H9 (cell line): ENCODE measurements around the gene TSGA10. TPM values are rescaled to one million over a fixed set of nuclear protein-coding genes. Genes with fewer than 3 reads are reported as not detected.

Experiments
- DNase-seq: peaks from one replicate; pipeline ENCODE4 v3.0.0-alpha.2; 2017
- H2AFZ ChIP-seq: one replicate; pipeline ENCODE4 v1.6.1; 2013; ENCODE audit warnings: mild to moderate bottlenecking, low read length, control low read depth, moderate library complexity
- H2AK5ac ChIP-seq: 2 replicates; pipeline ENCODE4 v1.6.1; 2013; ENCODE audit warnings: low read length, control low read depth, mixed read lengths; ENCODE audit not compliant: insufficient read length
- H2BK120ac ChIP-seq: one replicate; pipeline ENCODE4 v1.6.1; 2013; ENCODE audit warnings: low read depth, mild to moderate bottlenecking, low read length, control low read depth, inconsistent platforms; ENCODE audit not compliant: poor library complexity, severe bottlenecking
- H2BK12ac ChIP-seq: 2 replicates; pipeline ENCODE4 v1.6.1; 2013; ENCODE audit warnings: low read length, control low read depth, mixed read lengths, low read depth; ENCODE audit not compliant: insufficient read length
- H2BK15ac ChIP-seq: 2 replicates; pipeline ENCODE4 v1.6.1; 2013; ENCODE audit warnings: low read depth, low read length, control low read depth
- H2BK20ac ChIP-seq: one replicate; pipeline ENCODE4 v1.6.1; 2013; ENCODE audit warnings: low read depth, mild to moderate bottlenecking, low read length, control low read depth, inconsistent platforms; ENCODE audit not compliant: poor library complexity, severe bottlenecking
- H2BK5ac ChIP-seq: 2 replicates; pipeline ENCODE4 v1.6.1; 2013; ENCODE audit warnings: low read length, control low read depth, mixed read lengths; ENCODE audit not compliant: insufficient read length
- H3K14ac ChIP-seq: 2 replicates; pipeline ENCODE4 v1.6.1; 2013; ENCODE audit warnings: low read length, control low read depth; ENCODE audit not compliant: insufficient read depth
- H3K18ac ChIP-seq: 2 replicates; pipeline ENCODE4 v1.6.1; 2013; ENCODE audit warnings: low read depth, mild to moderate bottlenecking, mixed read lengths, low read length, control low read depth; ENCODE audit not compliant: insufficient read length
- H3K23ac ChIP-seq: 2 replicates; pipeline ENCODE4 v1.6.1; 2013; ENCODE audit warnings: low read length, control low read depth, mixed read lengths, low read depth; ENCODE audit not compliant: insufficient read length
- H3K23me2 ChIP-seq: 2 replicates; pipeline ENCODE4 v1.6.1; 2013; ENCODE audit warnings: low read depth, mild to moderate bottlenecking, mixed read lengths, low read length, control low read depth; ENCODE audit not compliant: insufficient read length, poor library complexity, severe bottlenecking
- H3K27ac ChIP-seq: 2 replicates; pipeline ENCODE4 v1.5.1; 2013; ENCODE audit warnings: low read length, control low read depth, mixed read lengths, low read depth; ENCODE audit not compliant: insufficient read length
- H3K27me3 ChIP-seq: 2 replicates; pipeline ENCODE4 v1.6.1; 2013; ENCODE audit warnings: low read length, control low read depth, inconsistent platforms; ENCODE audit not compliant: insufficient read depth
- H3K4ac ChIP-seq: 2 replicates; pipeline ENCODE4 v1.6.1; 2013; ENCODE audit warnings: low read depth, mild to moderate bottlenecking, control low read depth, inconsistent platforms, low read length, moderate library complexity
- H3K4me1 ChIP-seq: 2 replicates; pipeline ENCODE4 v1.6.1; 2013; ENCODE audit warnings: low read length, control low read depth, inconsistent platforms; ENCODE audit not compliant: insufficient read depth
- H3K4me2 ChIP-seq: 2 replicates; pipeline ENCODE4 v1.6.1; 2013; ENCODE audit warnings: low read length, control low read depth, mixed read lengths; ENCODE audit not compliant: insufficient read length, insufficient read depth
- H3K56ac ChIP-seq: 2 replicates; pipeline ENCODE4 v1.6.1; 2013; ENCODE audit warnings: low read depth, mild to moderate bottlenecking, mixed read lengths, low read length, control low read depth; ENCODE audit not compliant: insufficient read length
- H3K79me1 ChIP-seq: 2 replicates; pipeline ENCODE4 v1.6.1; 2013; ENCODE audit warnings: low read depth, mild to moderate bottlenecking, moderate library complexity, low read length, control low read depth, inconsistent platforms; ENCODE audit not compliant: insufficient read depth, poor library complexity, severe bottlenecking
- H3K79me2 ChIP-seq: 2 replicates; pipeline ENCODE4 v1.6.1; 2013; ENCODE audit warnings: low read length, control low read depth, inconsistent platforms; ENCODE audit not compliant: insufficient read depth
- H3K9ac ChIP-seq: 2 replicates; pipeline ENCODE4 v1.6.1; 2013; ENCODE audit warnings: low read length, control low read depth, mixed read lengths; ENCODE audit not compliant: insufficient read length; ENCODE audit errors: extremely low read depth
- H3K9me3 ChIP-seq: one replicate; pipeline ENCODE4 v1.6.1; 2013; ENCODE audit warnings: low read depth, low read length, inconsistent platforms; ENCODE audit not compliant: control insufficient read depth
- H3T11ph ChIP-seq: one replicate; pipeline ENCODE4 v1.6.1; 2013; ENCODE audit warnings: mild to moderate bottlenecking, low read length, control low read depth, inconsistent platforms
- H4K20me1 ChIP-seq: one replicate; pipeline ENCODE4 v1.6.1; 2013; ENCODE audit not compliant: control insufficient read depth, insufficient read length, insufficient read depth
- H4K5ac ChIP-seq: 2 replicates; pipeline ENCODE4 v1.6.1; 2013; ENCODE audit warnings: low read depth, mild to moderate bottlenecking, mixed read lengths, low read length, control low read depth; ENCODE audit not compliant: insufficient read length
- H4K8ac ChIP-seq: replicated peaks from 2 replicates; pipeline ENCODE4 v1.6.1; 2013; ENCODE audit warnings: low read length, control low read depth, mixed read lengths, low read depth; ENCODE audit not compliant: insufficient read length
- H4K91ac ChIP-seq: 2 replicates; pipeline ENCODE4 v1.6.1; 2013; ENCODE audit warnings: low read depth, mild to moderate bottlenecking, moderate library complexity, mixed read lengths, low read length, control low read depth; ENCODE audit not compliant: insufficient read length
- H3K27ac Mint-ChIP-seq, 3 experiments: 2 replicates in 2 of 3; 3 replicates in 1 of 3; pipeline ENCODE4 v1.8.0; 2020 to 2021; ENCODE audit warnings: mixed read lengths in 3 of 3, mild to moderate bottlenecking in 1 of 3, moderate library complexity in 1 of 3
- H3K27me3 Mint-ChIP-seq: 2 replicates; pipeline ENCODE4 v1.8.0; 2021; ENCODE audit warnings: low read depth, mild to moderate bottlenecking, moderate library complexity, mixed read lengths
- H3K36me3 Mint-ChIP-seq, 3 experiments: 2 replicates in 2 of 3; 3 replicates in 1 of 3; pipeline ENCODE4 v1.8.0; 2020 to 2021; ENCODE audit warnings: low read depth in 3 of 3, mixed read lengths in 3 of 3; ENCODE audit not compliant: insufficient read depth in 1 of 3
- H3K4me1 Mint-ChIP-seq, 2 experiments: 2 replicates each; pipeline ENCODE4 v1.8.0; 2020; ENCODE audit warnings: mixed read lengths in 2 of 2
- H3K4me3 Mint-ChIP-seq, 2 experiments: 2 replicates in 1 of 2; 3 replicates in 1 of 2; pipeline ENCODE4 v1.8.0; 2020 to 2021; ENCODE audit warnings: mild to moderate bottlenecking in 2 of 2, mixed read lengths in 2 of 2, moderate library complexity in 1 of 2
- H3K9me3 Mint-ChIP-seq, 2 experiments: 2 replicates in 1 of 2; 3 replicates in 1 of 2; pipeline ENCODE4 v1.8.0; 2020; ENCODE audit warnings: mild to moderate bottlenecking in 2 of 2, mixed read lengths in 2 of 2, moderate library complexity in 1 of 2
- CTCF ChIP-seq: fragments of 200-600 bp; sonication (generic); conservative IDR thresholded peaks from 3 replicates; pipeline ENCODE4 v1.8.0; 2021; ENCODE audit warnings: antibody characterized with exemption, mild to moderate bottlenecking
- WGBS: extraction: QIAGEN DNeasy Blood & Tissue Kit; methylation state at CpG from one replicate; pipeline ENCODE4 v1.1.7; 2013; ENCODE audit warnings: missing lambda C conversion rate, low lambda C conversion rate, mixed read lengths; ENCODE audit not compliant: insufficient read length; ENCODE audit errors: extremely low coverage; 5-methylcytosine and 5-hydroxymethylcytosine counted together
- total RNA-seq: library from RNA; stranded (reverse); gene quantifications from 2 replicates; pipeline ENCODE4 v1.2.1, GENCODE V29; 2021

TSGA10 gene
- total RNA-seq, 1 experiment from 2014 or later, result 6.3 TPM

- Mint-ChIP-seq H3K4me3 (no peak overlapping the region), H3K4me1 (no peaks in the 10 kb centered on the region), H3K27me3 (peaks cover 7% of the 10 kb centered on the region; the same call in 1 of the 2 replicates), H3K36me3 (no peaks in the 10 kb centered on the region; a peak in 1 of 7 replicates), H3K27ac (no peak overlapping the region), H3K9me3 (no peaks in the 10 kb centered on the region)
- DNase-seq, result no peak
- no peak overlapping the region for H3K4ac ChIP-seq
- H3T11ph ChIP-seq, result no peak overlapping the region
- no peaks in the 10 kb centered on the region for H3K4me1 ChIP-seq
- H2BK20ac ChIP-seq, result no peak overlapping the region
- H4K5ac ChIP-seq, result no peak overlapping the region
- no peak overlapping the region for H4K8ac ChIP-seq
- H4K91ac ChIP-seq, result no peak overlapping the region
- H3K27me3 ChIP-seq, result no peaks in the 10 kb centered on the region
- H2BK15ac ChIP-seq, result no peak overlapping the region
- H3K18ac ChIP-seq, result no peak overlapping the region
- H2BK12ac ChIP-seq, result no peak overlapping the region
- no CpG with 5 or more reads among the region's 5 CpGs for WGBS
- no peak overlapping the region for H2BK120ac ChIP-seq
- no peak overlapping the region for H2AFZ ChIP-seq
- H3K27ac ChIP-seq, result no peak overlapping the region
- H3K23ac ChIP-seq, result no peak overlapping the region
- no peaks in the 10 kb centered on the region for H3K79me1 ChIP-seq
- H3K56ac ChIP-seq, result no peak overlapping the region
- no peaks in the 10 kb centered on the region for H4K20me1 ChIP-seq
- H2BK5ac ChIP-seq, result no peak overlapping the region
- H3K9me3 ChIP-seq, result no peaks in the 10 kb centered on the region
- no peak overlapping the region for H3K9ac ChIP-seq
- no peak overlapping the region for H3K14ac ChIP-seq
- no peaks in the 10 kb centered on the region for H3K23me2 ChIP-seq
- no peak overlapping the region for H3K4me2 ChIP-seq
- H2AK5ac ChIP-seq, result no peak overlapping the region
- TF ChIP-seq CTCF, result no peak
- H3K79me2 ChIP-seq, result no peaks in the 10 kb centered on the region
Observed at GRCh38 chr2:98948956-98949739, 205.6 kb downstream of the TSGA10 start.
